DMS79 (cell line): Measurements from ENCODE around the gene FBXL7.

Source experiments
- DNase-seq: peaks from one replicate; lab custom pipeline; 2025; lab: John Stamatoyannopoulos, UW

FBXL7 gene

DNA sequence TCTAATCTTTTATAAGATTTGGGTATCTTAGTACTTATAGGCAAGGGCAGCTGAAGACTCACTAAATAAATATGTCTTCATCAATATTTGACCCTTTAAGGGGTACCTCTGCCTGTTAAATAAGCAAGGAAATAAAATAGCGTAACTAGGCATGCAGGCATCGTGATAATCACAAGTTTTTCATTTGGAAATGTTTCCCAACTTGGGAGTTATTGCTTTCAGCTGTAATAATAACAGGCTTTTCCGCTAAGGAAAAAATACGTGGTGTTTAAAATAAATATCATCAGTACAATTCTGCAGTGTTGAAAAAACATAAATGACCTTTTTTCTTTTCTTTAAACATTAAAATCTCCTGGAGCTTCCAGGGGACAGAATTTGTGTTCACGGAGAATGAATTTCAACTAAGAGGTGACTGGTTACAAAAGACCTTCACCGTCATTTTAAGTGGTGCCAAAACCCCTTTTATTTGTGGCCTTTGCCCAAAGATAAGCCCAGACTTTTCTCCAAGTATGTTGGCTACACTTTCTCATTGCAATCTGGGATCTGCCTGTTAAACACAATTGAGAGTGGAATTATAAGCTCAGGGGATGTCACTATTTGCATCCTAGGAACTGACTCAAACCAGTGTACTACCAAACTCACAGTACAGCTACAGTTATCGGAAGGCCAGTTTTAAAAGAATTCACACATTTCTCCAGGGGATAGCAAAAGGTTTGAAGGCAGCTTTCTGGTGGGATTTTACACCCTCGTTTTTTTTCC, 218.6 kb downstream of the FBXL7 start:
- no peak for DNase-seq

DNA sequence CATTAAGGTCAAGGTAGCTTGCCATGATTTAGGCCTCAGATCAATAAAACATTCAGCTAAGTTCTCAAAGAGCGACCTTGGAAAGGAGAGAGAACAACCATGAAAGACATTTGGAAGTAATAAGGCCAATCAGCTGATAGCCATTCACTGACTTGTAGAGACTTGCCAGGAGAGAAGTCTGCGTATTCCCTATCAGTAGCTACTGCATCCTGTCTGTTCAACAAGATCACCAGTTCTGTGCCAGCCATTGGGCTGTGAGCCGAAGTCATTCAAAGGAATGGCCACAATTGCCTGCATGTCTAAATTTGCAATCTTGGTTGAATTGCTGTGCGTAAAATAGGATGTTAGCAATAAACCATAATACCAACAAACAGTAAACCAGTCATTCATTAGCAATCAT, 219.8 kb downstream of the FBXL7 start:
- DNase-seq = no peak

- no peak for DNase-seq
Observed at GRCh38 chr5:15720515-15720914, 220.5 kb downstream of the FBXL7 start.

DNA sequence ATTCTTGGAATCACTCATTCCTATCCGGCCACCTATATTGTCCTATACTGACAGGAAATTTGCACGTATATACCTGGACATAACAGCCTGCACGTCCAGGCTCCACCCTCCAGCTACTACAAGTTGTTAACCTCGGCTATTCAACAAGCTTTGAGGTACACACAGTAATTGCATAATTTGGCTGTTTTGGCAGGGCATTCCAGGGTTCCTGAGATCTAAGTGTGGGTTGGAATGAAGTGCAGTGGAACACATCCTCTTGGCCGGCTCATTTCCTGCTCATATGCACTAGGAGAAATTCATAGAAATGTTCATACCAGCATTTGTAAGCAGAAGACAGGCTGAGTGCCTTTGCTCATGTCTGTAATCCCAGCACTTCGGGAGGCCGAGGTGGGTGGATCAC, 222.3 kb downstream of the FBXL7 start:
- DNase-seq = no peak

DNA sequence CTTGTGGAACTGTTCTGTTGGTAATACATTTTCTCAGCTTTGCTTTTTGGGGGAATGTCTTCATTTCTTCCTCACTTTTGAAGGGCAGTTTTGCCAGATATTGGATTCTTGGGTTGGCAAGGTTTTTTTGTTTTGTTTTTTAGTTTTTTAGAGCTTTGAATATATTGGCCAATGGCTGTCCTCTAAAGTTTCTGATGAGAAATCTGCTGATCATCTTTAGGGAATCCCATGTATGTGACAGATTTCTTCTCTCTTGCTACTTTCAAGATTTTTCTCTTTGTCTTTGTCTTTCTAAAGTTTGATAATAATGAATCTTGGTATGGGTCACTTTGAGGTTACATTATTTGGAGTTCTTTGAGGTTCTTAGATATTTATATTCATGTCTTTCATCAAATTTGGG, 227.4 kb downstream of the FBXL7 start:
- no peak for DNase-seq

- no peak for DNase-seq
Observed at GRCh38 chr5:15728811-15729210, 228.8 kb downstream of the FBXL7 start.

DNA sequence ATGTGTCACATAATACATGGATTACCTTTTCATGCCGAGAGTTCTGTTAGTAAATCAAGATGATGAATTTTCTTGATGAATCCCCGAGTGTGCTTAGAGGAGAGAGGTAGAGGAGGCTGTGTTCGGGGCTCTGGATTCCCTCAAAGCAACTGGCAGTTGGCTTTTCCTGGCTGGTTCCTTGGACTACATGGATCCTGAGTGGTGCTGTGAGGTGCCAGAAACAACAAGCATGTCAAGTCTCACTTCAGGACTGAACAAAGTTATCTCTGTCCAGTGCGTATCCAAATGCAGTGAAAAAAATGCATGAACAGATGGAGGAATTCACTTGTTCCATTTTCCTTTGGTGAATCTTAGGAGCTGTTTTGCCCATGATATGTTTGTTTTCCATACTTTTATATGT, 231.7 kb downstream of the FBXL7 start:
- no peak for DNase-seq

DNA sequence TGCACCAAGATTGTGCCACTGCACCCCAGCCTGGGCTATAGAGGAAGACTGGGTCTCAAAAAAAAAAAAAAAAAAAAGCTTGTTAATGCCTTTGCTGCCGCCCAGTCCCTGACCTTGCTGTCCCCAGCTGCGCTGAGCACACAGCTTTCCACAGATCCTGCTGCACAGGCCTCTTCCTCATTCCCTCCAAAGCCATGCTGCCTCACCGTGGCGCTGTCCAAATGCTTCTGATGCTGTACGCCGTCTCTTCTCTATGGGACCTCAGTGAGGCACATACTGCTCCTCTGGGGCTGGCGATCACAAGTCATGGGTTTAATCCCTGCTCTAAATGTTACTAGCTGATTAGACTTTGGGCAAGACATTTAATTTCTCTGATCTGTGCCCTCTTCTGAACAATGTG, 234.1 kb downstream of the FBXL7 start:
- DNase-seq = no peak

- DNase-seq = no peak
Observed at GRCh38 chr5:15737036-15737821, 237.2 kb downstream of the FBXL7 start.

DNA sequence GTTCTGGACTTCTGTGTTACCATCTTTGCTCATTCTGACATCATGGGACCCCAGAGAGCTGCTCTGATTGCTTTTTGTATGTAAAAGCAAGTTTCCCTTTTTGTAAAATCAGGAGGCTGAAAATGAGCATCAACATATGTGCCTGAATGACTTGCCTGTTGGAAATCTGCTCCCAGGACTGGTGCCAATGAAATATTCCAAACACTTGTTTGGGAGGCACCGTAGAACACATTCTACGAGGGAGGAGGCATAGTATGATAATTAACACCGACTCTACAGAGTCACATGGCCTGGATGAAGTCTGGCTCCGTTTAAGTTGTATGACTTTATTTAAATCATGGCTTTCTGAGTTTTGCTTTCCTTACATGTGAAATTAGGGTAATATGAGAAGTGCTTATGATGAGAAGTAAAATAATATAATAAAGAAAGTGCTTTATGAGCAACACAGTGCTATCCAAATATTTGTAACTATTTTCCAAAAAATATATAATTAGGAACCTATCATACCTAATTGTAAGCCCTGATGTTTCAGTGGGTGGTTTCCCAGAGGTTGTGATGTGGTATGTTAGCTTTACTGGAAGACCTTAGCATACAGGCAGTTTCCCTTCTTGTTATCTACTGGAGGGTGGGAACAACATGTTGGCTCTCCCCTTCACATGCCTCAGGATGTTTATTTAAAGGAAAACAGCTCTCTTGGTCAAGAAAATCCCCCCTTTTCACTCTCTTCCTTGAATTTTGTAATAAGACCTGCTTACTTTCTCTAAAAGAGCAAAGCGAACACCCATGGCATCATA, 238.1 kb downstream of the FBXL7 start:
- DNase-seq = no peak

- no peak for DNase-seq
Observed at GRCh38 chr5:15740383-15740782, 240.4 kb downstream of the FBXL7 start.

DNA sequence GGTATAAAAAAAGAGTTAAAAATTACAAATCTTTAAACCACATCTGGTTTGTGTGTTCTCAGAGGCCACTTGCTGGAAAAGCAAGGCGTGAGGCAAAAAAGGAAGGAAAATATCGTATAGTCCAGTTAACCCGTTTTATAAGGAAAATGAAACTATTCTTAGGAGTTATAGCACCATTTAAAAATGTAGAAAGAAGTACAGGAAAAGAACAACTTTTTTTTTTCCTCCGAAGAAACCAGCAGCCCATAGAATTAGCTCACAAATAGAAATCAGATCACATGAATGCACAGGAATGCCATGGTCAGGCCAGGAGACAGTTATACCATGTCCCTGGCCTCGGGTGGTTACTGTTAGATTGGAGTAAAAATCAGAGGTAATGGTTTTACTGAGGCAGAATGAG, 241.6 kb downstream of the FBXL7 start:
- DNase-seq = no peak

DNA sequence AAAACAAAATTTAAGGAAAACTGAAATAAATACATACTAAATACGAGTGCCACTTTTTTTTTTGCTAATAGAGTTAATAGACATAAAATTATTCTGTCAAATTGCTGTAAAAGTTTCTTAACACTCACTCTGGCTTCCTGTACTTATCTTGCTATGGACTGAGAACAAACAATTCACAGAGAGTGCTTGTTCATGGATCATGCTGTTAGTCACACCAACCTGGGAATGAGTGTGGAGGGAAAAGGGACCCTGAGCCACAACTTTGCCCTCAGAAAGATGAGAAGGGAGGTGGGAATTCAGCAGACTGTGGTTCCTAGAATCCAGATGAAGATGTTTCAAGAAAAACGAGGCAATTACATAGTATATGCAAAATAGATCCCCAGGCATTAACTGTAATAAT, 246.9 kb downstream of the FBXL7 start:
- no peak for DNase-seq

GRCh38 chr5:15748266-15748665, 248.3 kb downstream of the FBXL7 start:
- DNase-seq = no peak

- DNase-seq = no peak
Observed at GRCh38 chr5:15752663-15753285, 252.8 kb downstream of the FBXL7 start.

DNA sequence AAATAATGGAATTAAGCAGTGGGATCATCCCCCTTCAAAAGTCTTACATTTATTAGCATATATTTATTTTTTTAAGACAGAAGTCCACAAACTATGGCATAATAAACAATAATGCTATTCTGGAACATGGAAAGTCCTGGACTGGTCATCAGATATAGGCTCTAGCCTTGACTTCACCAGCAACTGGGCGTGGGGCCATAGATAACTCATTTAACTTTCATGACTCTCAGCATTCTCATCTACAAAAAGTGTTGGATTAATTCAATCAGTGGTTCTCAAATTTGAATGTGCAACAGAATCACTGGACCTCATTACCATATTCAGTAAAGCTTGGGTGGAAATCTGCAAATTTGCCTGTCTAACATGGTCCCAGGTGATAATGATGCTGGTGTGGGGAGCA, 253.8 kb downstream of the FBXL7 start:
- DNase-seq = no peak

GRCh38 chr5:15757103-15757502, 257.1 kb downstream of the FBXL7 start:
- no peak for DNase-seq

- DNase-seq = no peak
Observed at GRCh38 chr5:15757619-15758018, 257.6 kb downstream of the FBXL7 start.

DNA sequence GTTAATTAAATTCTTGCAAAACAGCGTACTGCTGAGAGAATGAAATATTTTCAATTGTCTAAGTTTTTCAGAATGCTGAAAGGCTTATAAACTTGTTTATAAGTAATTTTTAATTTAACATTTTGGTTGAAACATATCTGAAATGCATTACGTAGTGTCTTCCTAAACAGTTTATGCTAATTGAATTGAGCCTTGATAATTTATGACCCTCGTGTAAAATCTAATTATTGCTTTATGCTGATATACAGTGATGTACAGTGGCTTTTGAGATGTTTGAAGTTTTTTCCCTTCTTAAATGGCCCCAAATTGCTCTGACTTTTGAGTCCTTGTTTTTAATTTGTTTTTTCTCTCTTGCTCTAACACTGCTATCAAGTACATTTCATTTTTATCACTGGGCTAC, 262.7 kb downstream of the FBXL7 start:
- no peak for DNase-seq

DNA sequence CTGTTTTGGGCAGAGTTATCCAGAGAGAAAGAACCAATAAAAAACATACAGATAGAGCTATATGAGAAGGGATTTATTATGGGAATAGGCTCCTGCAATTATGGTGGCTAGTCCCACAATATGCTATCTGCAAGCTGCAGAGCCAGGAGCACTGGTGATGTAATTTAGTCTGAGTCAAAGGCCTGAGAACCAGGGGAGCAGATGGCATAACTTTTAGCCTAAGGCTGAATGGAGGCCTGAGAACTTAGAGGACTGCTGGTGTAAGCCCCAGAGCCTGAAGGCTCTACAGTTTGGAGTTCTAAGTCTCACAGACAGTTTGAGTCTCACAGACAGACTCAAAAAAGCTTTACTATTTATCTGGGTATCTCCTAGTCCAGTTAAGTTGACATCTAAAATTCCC, 263.8 kb downstream of the FBXL7 start:
- no peak for DNase-seq

GRCh38 chr5:15768936-15769335, 269.0 kb downstream of the FBXL7 start:
- DNase-seq = no peak

GRCh38 chr5:15772131-15772530, 272.2 kb downstream of the FBXL7 start:
- no peak for DNase-seq
